Ishikawa (cell line): ENCODE measurements around the gene GALNT2.

Source experiments
- CREB1 ChIP-seq: IDR thresholded peaks from 2 replicates; pipeline ENCODE4 v1.6.1; 2012; ENCODE audit warnings: low read depth
- EGR1 ChIP-seq: IDR thresholded peaks from 2 replicates; pipeline ENCODE4 v1.6.1; 2012
- EP300 ChIP-seq: IDR thresholded peaks from 2 replicates; pipeline ENCODE4 v1.6.1; 2012; ENCODE audit warnings: borderline replicate concordance
- FOXM1 ChIP-seq: IDR thresholded peaks from 2 replicates; pipeline ENCODE4 v1.6.1; 2012; ENCODE audit warnings: low read depth, borderline replicate concordance
- NFIC ChIP-seq: IDR thresholded peaks from 2 replicates; pipeline ENCODE4 v1.6.1; 2012
- RAD21 ChIP-seq: IDR thresholded peaks from 2 replicates; pipeline ENCODE4 v1.6.1; 2012; ENCODE audit warnings: low read depth
- TAF1 ChIP-seq: IDR thresholded peaks from 2 replicates; pipeline ENCODE4 v1.6.1; 2012; ENCODE audit warnings: low read depth, mild to moderate bottlenecking
- TCF12 ChIP-seq: IDR thresholded peaks from 2 replicates; pipeline ENCODE4 v1.6.1; 2012; ENCODE audit warnings: low read depth
- YY1 ChIP-seq: IDR thresholded peaks from 2 replicates; pipeline ENCODE4 v1.6.1; 2012; ENCODE audit warnings: low read depth
- TF ChIP-seq, protein P1 (sequence below): IDR thresholded peaks from 2 replicates; pipeline ENCODE4 v1.6.1; 2012; ENCODE audit warnings: low read depth, mild to moderate bottlenecking
- TF ChIP-seq, protein P2 (sequence below): IDR thresholded peaks from 2 replicates; pipeline ENCODE4 v1.6.1; 2012

DNA sequence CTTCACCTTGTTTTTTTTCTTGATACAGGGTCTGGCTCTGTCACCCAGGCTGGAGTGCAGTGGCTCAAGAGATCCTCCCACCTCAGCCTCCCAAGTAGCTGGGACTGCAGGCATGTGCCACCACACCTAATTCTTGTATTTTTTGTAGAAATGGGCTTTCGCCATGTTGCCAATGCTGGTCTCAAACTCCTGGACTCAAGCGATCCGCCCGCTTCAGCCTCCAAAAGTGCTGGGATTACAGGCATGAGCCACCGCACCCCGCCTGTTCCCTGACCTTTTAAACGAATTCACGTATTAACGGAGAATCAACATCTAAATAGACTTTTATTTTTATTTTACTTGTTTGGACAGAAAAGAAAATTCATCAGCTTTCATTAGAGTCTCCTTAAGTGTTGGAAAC lies 254.3 kb downstream of the GALNT2 start:
- no peak for TF ChIP-seq FOXM1
- TF ChIP-seq YY1, result no peak
- TF ChIP-seq, protein P1, sequence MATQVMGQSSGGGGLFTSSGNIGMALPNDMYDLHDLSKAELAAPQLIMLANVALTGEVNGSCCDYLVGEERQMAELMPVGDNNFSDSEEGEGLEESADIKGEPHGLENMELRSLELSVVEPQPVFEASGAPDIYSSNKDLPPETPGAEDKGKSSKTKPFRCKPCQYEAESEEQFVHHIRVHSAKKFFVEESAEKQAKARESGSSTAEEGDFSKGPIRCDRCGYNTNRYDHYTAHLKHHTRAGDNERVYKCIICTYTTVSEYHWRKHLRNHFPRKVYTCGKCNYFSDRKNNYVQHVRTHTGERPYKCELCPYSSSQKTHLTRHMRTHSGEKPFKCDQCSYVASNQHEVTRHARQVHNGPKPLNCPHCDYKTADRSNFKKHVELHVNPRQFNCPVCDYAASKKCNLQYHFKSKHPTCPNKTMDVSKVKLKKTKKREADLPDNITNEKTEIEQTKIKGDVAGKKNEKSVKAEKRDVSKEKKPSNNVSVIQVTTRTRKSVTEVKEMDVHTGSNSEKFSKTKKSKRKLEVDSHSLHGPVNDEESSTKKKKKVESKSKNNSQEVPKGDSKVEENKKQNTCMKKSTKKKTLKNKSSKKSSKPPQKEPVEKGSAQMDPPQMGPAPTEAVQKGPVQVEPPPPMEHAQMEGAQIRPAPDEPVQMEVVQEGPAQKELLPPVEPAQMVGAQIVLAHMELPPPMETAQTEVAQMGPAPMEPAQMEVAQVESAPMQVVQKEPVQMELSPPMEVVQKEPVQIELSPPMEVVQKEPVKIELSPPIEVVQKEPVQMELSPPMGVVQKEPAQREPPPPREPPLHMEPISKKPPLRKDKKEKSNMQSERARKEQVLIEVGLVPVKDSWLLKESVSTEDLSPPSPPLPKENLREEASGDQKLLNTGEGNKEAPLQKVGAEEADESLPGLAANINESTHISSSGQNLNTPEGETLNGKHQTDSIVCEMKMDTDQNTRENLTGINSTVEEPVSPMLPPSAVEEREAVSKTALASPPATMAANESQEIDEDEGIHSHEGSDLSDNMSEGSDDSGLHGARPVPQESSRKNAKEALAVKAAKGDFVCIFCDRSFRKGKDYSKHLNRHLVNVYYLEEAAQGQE, result no peak
- TF ChIP-seq TAF1, result no peak
- TF ChIP-seq EP300, result no peak
- TF ChIP-seq EGR1, result no peak
- TF ChIP-seq TCF12, result no peak
- TF ChIP-seq RAD21, result no peak
- no peak for TF ChIP-seq CREB1
- TF ChIP-seq, protein P2, sequence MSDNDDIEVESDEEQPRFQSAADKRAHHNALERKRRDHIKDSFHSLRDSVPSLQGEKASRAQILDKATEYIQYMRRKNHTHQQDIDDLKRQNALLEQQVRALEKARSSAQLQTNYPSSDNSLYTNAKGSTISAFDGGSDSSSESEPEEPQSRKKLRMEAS, result no peak
- TF ChIP-seq NFIC, result no peak
